Heart left ventricle (tissue), 16 donors: Measurements from ENCODE around the gene TGFB2. TPM values are rescaled to one million over a fixed set of nuclear protein-coding genes. Genes with fewer than 3 reads are reported as not detected.

Experiments
- ATAC-seq, 4 donors: fragments of 200-7000 bp; cut with Tn5 transposase; one replicate each; pipeline ENCODE4 v1.9.1; 2020 to 2022; ENCODE audit warnings: moderate library complexity in 4 of 4, mild to moderate bottlenecking in 3 of 4, moderate number of reproducible peaks in 1 of 4
- DNase-seq, 5 donors: peaks; one replicate each; pipeline ENCODE4 v3.0.0-alpha.2; 2020
- H3K27ac ChIP-seq, 12 donors: fragments of 200-600 bp; sonication (generic) in 4 of 12; one replicate each; pipeline versions ENCODE4 v1.5.0 to v1.8.0; 2016 to 2022; ENCODE audit warnings: mild to moderate bottlenecking in 2 of 12
- H3K27me3 ChIP-seq, 9 donors: fragments of 200-600 bp; sonication (generic) in 2 of 9; one replicate each; pipeline versions ENCODE4 v1.5.1 to v1.8.0; 2016 to 2022; ENCODE audit warnings: mild to moderate bottlenecking in 3 of 9
- H3K36me3 ChIP-seq, 9 donors: fragments of 200-600 bp; sonication (generic) in 2 of 9; one replicate each; pipeline versions ENCODE4 v1.5.0 to v1.8.0; 2018 to 2022; ENCODE audit warnings: mild to moderate bottlenecking in 2 of 9
- H3K4me1 ChIP-seq, 12 donors: fragments of 200-600 bp; sonication (generic) in 4 of 12; one replicate each; pipeline versions ENCODE4 v1.5.0 to v1.8.0; 2016 to 2022; ENCODE audit warnings: mild to moderate bottlenecking in 3 of 12
- H3K4me3 ChIP-seq, 12 donors: fragments of 200-600 bp; sonication (generic) in 4 of 12; one replicate each; pipeline versions ENCODE4 v1.5.0 to v1.8.0; 2017 to 2022; ENCODE audit warnings: mild to moderate bottlenecking in 9 of 12, moderate library complexity in 4 of 12
- H3K9me3 ChIP-seq, 12 donors: fragments of 200-600 bp; sonication (generic) in 4 of 12; one replicate each; pipeline versions ENCODE4 v1.5.0 to v1.8.0; 2016 to 2022; ENCODE audit warnings: mild to moderate bottlenecking in 1 of 12
- CTCF ChIP-seq, 12 donors: fragments of 200-600 bp; sonication (generic) in 4 of 12; IDR thresholded peaks; one replicate each; pipeline versions ENCODE4 v1.5.0 to v1.8.0; 2018 to 2022; ENCODE audit warnings: antibody characterized with exemption in 12 of 12, mild to moderate bottlenecking in 5 of 12
- POLR2A ChIP-seq, 2 donors: fragments of 450-650 bp; IDR thresholded peaks; one replicate each; pipeline ENCODE4 v1.6.1; 2017; ENCODE audit warnings: antibody characterized with exemption in 2 of 2, mild to moderate bottlenecking in 2 of 2, moderate library complexity in 2 of 2
- WGBS, 4 donors: extraction: QIAGEN DNeasy Blood & Tissue Kit in 2 of 4; methylation state at CpG; one replicate each; pipeline versions ENCODE4 v1.1.5 to v1.1.7; 2013 to 2018; 5-methylcytosine and 5-hydroxymethylcytosine counted together
- intact Hi-C, 10 donors: fragments of 100-400 bp; cut with DNase I; formaldehyde crosslinking; loops; one replicate each; pipeline versions ENCODE4 v1.11.1 to v1.14.2; 2022
- polyA plus RNA-seq, 2 donors: library from polyadenylated mRNA; stranded (reverse); fragments of 200-250 nt; gene quantifications; one replicate each; pipeline ENCODE4 v1.2.3, GENCODE V29; 2013
- total RNA-seq, 9 donors: library from RNA; depleted of rRNA in 2 of 9; stranded (reverse); fragments of >200 nt in 2 of 9; fragmentation: NEBNext Ultra II Directional in 3 of 9; extraction: Animal tissue kit (Norgen Biotek cat#: 25700) in 3 of 9; gene quantifications; one replicate each; pipeline versions ENCODE4 v1.1.0 to v1.2.4, GENCODE V29; 2016 to 2023
- donor health status: ischemic (EF 13 %, LVEDD 7.1; RV severe dilation, severe dysfunction).
- donor health status: healthy with polysubstance abuse.
- donor health status: DM: no; HTN: yes; CAD: no.
- donor health status: DM: no; HTN: no; CAD: no.
- donor health status: ischemic (EF 25% LVEDD 6.9; RV normal size, moderate dysfunction).
- donor health status: ischemic (EF 25% LVEDD 5.7; RV mildly dilated, moderate dysfunction).
- donor health status: healthy.
- donor health status: DM: yes; HTN: yes; CAD: no.
- donor health status: ischemic (EF 35%, LVEDD 5.7; RV mildly dilated, moderate dysfunction).
- donor health status: nonischemic (EF 11% LVEDD 7.7; RV severe dilation, severe dysfunction).
- donor health status: DM: yes; HTN: yes; CAD: no.
- donor health status: PGD.
- donor health status: ischemic (EF 29% LVEDD 5.4; RV normal size, mild dysfunction).
- donor health status: nonischemic (EF 23%, LVEDD 6.1; RV moderate dilation, normal function).

TGFB2 gene
- total and polyA plus RNA-seq, 11 donors, result 0.76 to 23.6 (median 5.5) TPM

GRCh38 chr1:218408942-218409341 is 63.8 kb downstream of the TGFB2 start:
- Histone ChIP-seq H3K9me3 (no peaks in the 10 kb centered on the region), H3K27ac (peak overlapping the region in 4 of 12 donors; percentile 11 to 49 (median 40)), H3K4me1 (peaks cover 0 to 29% (median 9%) of the 10 kb centered on the region in 12 donors), H3K27me3 (no peaks in the 10 kb centered on the region), H3K4me3 (no peak overlapping the region), H3K36me3 (peaks cover 0 to 17% (median 0%) of the 10 kb centered on the region in 9 donors)
- DNase-seq, result no peak
- peak in 1 of 4 donors; percentile 27 for ATAC-seq
- TF ChIP-seq POLR2A (IDR thresholded peaks at IDR 0.05), result no peak
- no peak for TF ChIP-seq CTCF (IDR thresholded peaks at IDR 0.05)
- intact Hi-C loops, result no loop called here
- WGBS, 4 donors, result 69 to 82% (median 72%) methylated on average over 9 of the region's 9 CpGs

GRCh38 chr1:218409946-218410510 is 64.9 kb downstream of the TGFB2 start:
- no peaks in the 10 kb centered on the region for H3K9me3 ChIP-seq
- no peaks in the 10 kb centered on the region for H3K27me3 ChIP-seq
- DNase-seq (no peak), ATAC-seq (no peak)
- intact Hi-C loops, result no loop called here
- no peak for TF ChIP-seq CTCF (IDR thresholded peaks at IDR 0.05)
- no peak for TF ChIP-seq POLR2A (IDR thresholded peaks at IDR 0.05)
- H3K4me3 ChIP-seq, result no peak overlapping the region
- WGBS, 4 donors, result 94 to 97% (median 95%) methylated on average over 8 of the region's 8 CpGs
- peak overlapping the region in 2 of 12 donors; percentile 31 to 49 for H3K27ac ChIP-seq
- peaks cover 0 to 17% (median 0%) of the 10 kb centered on the region in 9 donors for H3K36me3 ChIP-seq
- peaks cover 0 to 29% (median 9%) of the 10 kb centered on the region in 12 donors for H3K4me1 ChIP-seq

- TF ChIP-seq POLR2A (IDR thresholded peaks at IDR 0.05) (no peak), CTCF (IDR thresholded peaks at IDR 0.05) (no peak)
- intact Hi-C loops, result no loop called here
- ATAC-seq, result no peak
- Histone ChIP-seq H3K4me1 (peaks cover 0 to 29% (median 9%) of the 10 kb centered on the region in 12 donors), H3K9me3 (no peaks in the 10 kb centered on the region), H3K36me3 (peaks cover 0 to 6% (median 0%) of the 10 kb centered on the region in 9 donors), H3K4me3 (no peak overlapping the region), H3K27me3 (no peaks in the 10 kb centered on the region), H3K27ac (no peak overlapping the region)
- WGBS, 4 donors, result 88 to 94% (median 89%) methylated on average over 1 of the region's 1 CpG; no CpG with 5 or more reads in 1 of the 4 donors
- DNase-seq, result no peak
These were observed 66.0 kb downstream of the TGFB2 start for GRCh38 chr1:218411101-218411500.

- Histone ChIP-seq H3K36me3 (no peaks in the 10 kb centered on the region), H3K9me3 (peaks cover 0 to 7% (median 0%) of the 10 kb centered on the region in 12 donors), H3K27ac (no peak overlapping the region), H3K4me3 (no peak overlapping the region), H3K4me1 (peaks cover 0 to 27% (median 9%) of the 10 kb centered on the region in 12 donors), H3K27me3 (no peaks in the 10 kb centered on the region)
- DNase-seq (no peak), ATAC-seq (no peak)
- intact Hi-C loops, result no loop called here
- 93 to 95% (median 94%) methylated on average over 7 of the region's 7 CpGs for WGBS, 4 donors
- TF ChIP-seq CTCF (IDR thresholded peaks at IDR 0.05), result no peak
- no peak for TF ChIP-seq POLR2A (IDR thresholded peaks at IDR 0.05)
These were observed 67.0 kb downstream of the TGFB2 start for GRCh38 chr1:218412171-218412570.
